ENCODE measurements around the gene SPIRE1.

Gene SPIRE1

GRCh38 chr18:12458771-12459170 is 199.1 kb downstream of the SPIRE1 start:
- Histone ChIP-seq H3K4me1 (ENCODE audit: control insufficient read depth, insufficient read depth, low read length) (no peaks in the 10 kb centered on the region), H3K36me3 (ENCODE audit: control insufficient read depth, insufficient read depth, low read length) (no peaks in the 10 kb centered on the region), H3K4me3 (ENCODE audit: insufficient read depth, low read depth, low read length) (no peak overlapping the region), H3K27me3 (ENCODE audit: control insufficient read depth, insufficient read depth, low read length, poor library complexity, severe bottlenecking) (no peaks in the 10 kb centered on the region), H3K9me3 (ENCODE audit: control insufficient read depth, low read length) (no peaks in the 10 kb centered on the region), H3K27ac (ENCODE audit: insufficient read depth, low read depth, low read length, poor library complexity, severe bottlenecking) (no peak overlapping the region)
- 86 to 89% methylated on average over 6 to 7 of the region's 7 CpGs for WGBS, 2 experiments

GRCh38 chr18:12456441-12456840 is 201.5 kb downstream of the SPIRE1 start:
- no peaks in the 10 kb centered on the region for H3K4me1 ChIP-seq (ENCODE audit: control insufficient read depth, insufficient read depth, low read length)
- no peaks in the 10 kb centered on the region for H3K9me3 ChIP-seq (ENCODE audit: control insufficient read depth, low read length)
- H3K36me3 ChIP-seq (ENCODE audit: control insufficient read depth, insufficient read depth, low read length) = no peaks in the 10 kb centered on the region
- WGBS, 2 experiments = 95 to 97% methylated on average over 3 of the region's 3 CpGs
- H3K27ac ChIP-seq (ENCODE audit: insufficient read depth, low read depth, low read length, poor library complexity, severe bottlenecking) = no peak overlapping the region
- no peaks in the 10 kb centered on the region for H3K27me3 ChIP-seq (ENCODE audit: control insufficient read depth, insufficient read depth, low read length, poor library complexity, severe bottlenecking)
- H3K4me3 ChIP-seq (ENCODE audit: insufficient read depth, low read depth, low read length) = no peak overlapping the region

- 84 to 89% methylated on average over 7 of the region's 7 CpGs for WGBS, 2 experiments
Measured at GRCh38 chr18:12455496-12455895, 202.4 kb downstream of the SPIRE1 start.

GRCh38 chr18:12452784-12453183 is 205.1 kb downstream of the SPIRE1 start:
- Histone ChIP-seq H3K36me3 (ENCODE audit: control insufficient read depth, insufficient read depth, low read length) (no peaks in the 10 kb centered on the region), H3K4me1 (ENCODE audit: control insufficient read depth, insufficient read depth, low read length) (no peaks in the 10 kb centered on the region)

More at GRCh38 chr18:12455496-12455895, 202.4 kb downstream of the SPIRE1 start:
- no peaks in the 10 kb centered on the region for H3K4me1 ChIP-seq (ENCODE audit: control insufficient read depth, insufficient read depth, low read length)
- H3K27me3 ChIP-seq (ENCODE audit: control insufficient read depth, insufficient read depth, low read length, poor library complexity, severe bottlenecking) = no peaks in the 10 kb centered on the region
- no peaks in the 10 kb centered on the region for H3K36me3 ChIP-seq (ENCODE audit: control insufficient read depth, insufficient read depth, low read length)
- H3K9me3 ChIP-seq (ENCODE audit: control insufficient read depth, low read length) = no peaks in the 10 kb centered on the region
- H3K4me3 ChIP-seq (ENCODE audit: insufficient read depth, low read depth, low read length) = no peak overlapping the region
- no peak overlapping the region for H3K27ac ChIP-seq (ENCODE audit: insufficient read depth, low read depth, low read length, poor library complexity, severe bottlenecking)

GRCh38 chr18:12451428-12451827 is 206.5 kb downstream of the SPIRE1 start:
- Histone ChIP-seq H3K4me1 (ENCODE audit: control insufficient read depth, insufficient read depth, low read length) (no peaks in the 10 kb centered on the region), H3K27ac (ENCODE audit: insufficient read depth, low read depth, low read length, poor library complexity, severe bottlenecking) (no peak overlapping the region), H3K9me3 (ENCODE audit: control insufficient read depth, low read length) (no peaks in the 10 kb centered on the region), H3K36me3 (ENCODE audit: control insufficient read depth, insufficient read depth, low read length) (no peaks in the 10 kb centered on the region), H3K4me3 (ENCODE audit: insufficient read depth, low read depth, low read length) (no peak overlapping the region), H3K27me3 (ENCODE audit: control insufficient read depth, insufficient read depth, low read length, poor library complexity, severe bottlenecking) (no peaks in the 10 kb centered on the region)
- 23 to 26% methylated on average over 4 of the region's 4 CpGs for WGBS, 2 experiments

More at GRCh38 chr18:12452784-12453183, 205.1 kb downstream of the SPIRE1 start:
- Histone ChIP-seq H3K9me3 (ENCODE audit: control insufficient read depth, low read length) (no peaks in the 10 kb centered on the region), H3K4me3 (ENCODE audit: insufficient read depth, low read depth, low read length) (no peak overlapping the region), H3K27me3 (ENCODE audit: control insufficient read depth, insufficient read depth, low read length, poor library complexity, severe bottlenecking) (no peaks in the 10 kb centered on the region), H3K27ac (ENCODE audit: insufficient read depth, low read depth, low read length, poor library complexity, severe bottlenecking) (no peak overlapping the region)
- WGBS, 2 experiments = 96 to 100% methylated on average over 1 to 2 of the region's 3 CpGs

- no peaks in the 10 kb centered on the region for H3K9me3 ChIP-seq (ENCODE audit: control insufficient read depth, low read length)
- H3K36me3 ChIP-seq (ENCODE audit: control insufficient read depth, insufficient read depth, low read length) = no peaks in the 10 kb centered on the region
- H3K4me3 ChIP-seq (ENCODE audit: insufficient read depth, low read depth, low read length) = no peak overlapping the region
- 94% methylated on average over 27 of the region's 27 CpGs for WGBS, 2 experiments
- no peaks in the 10 kb centered on the region for H3K27me3 ChIP-seq (ENCODE audit: control insufficient read depth, insufficient read depth, low read length, poor library complexity, severe bottlenecking)
- no peaks in the 10 kb centered on the region for H3K4me1 ChIP-seq (ENCODE audit: control insufficient read depth, insufficient read depth, low read length)
- H3K27ac ChIP-seq (ENCODE audit: insufficient read depth, low read depth, low read length, poor library complexity, severe bottlenecking) = no peak overlapping the region
Measured at GRCh38 chr18:12449051-12449785, 208.7 kb downstream of the SPIRE1 start.

- Histone ChIP-seq H3K9me3 (ENCODE audit: control insufficient read depth, low read length) (no peaks in the 10 kb centered on the region), H3K36me3 (ENCODE audit: control insufficient read depth, insufficient read depth, low read length) (no peaks in the 10 kb centered on the region), H3K4me1 (ENCODE audit: control insufficient read depth, insufficient read depth, low read length) (no peaks in the 10 kb centered on the region), H3K4me3 (ENCODE audit: insufficient read depth, low read depth, low read length) (no peak overlapping the region), H3K27ac (ENCODE audit: insufficient read depth, low read depth, low read length, poor library complexity, severe bottlenecking) (no peak overlapping the region), H3K27me3 (ENCODE audit: control insufficient read depth, insufficient read depth, low read length, poor library complexity, severe bottlenecking) (no peaks in the 10 kb centered on the region)
- WGBS, 2 experiments = 93 to 98% methylated on average over 4 of the region's 4 CpGs
Measured at GRCh38 chr18:12445554-12445953, 212.4 kb downstream of the SPIRE1 start.

- Histone ChIP-seq H3K4me1 (ENCODE audit: control insufficient read depth, insufficient read depth, low read length) (no peaks in the 10 kb centered on the region), H3K27me3 (ENCODE audit: control insufficient read depth, insufficient read depth, low read length, poor library complexity, severe bottlenecking) (no peaks in the 10 kb centered on the region), H3K4me3 (ENCODE audit: insufficient read depth, low read depth, low read length) (no peak overlapping the region), H3K27ac (ENCODE audit: insufficient read depth, low read depth, low read length, poor library complexity, severe bottlenecking) (no peak overlapping the region), H3K36me3 (ENCODE audit: control insufficient read depth, insufficient read depth, low read length) (no peaks in the 10 kb centered on the region), H3K9me3 (ENCODE audit: control insufficient read depth, low read length) (no peaks in the 10 kb centered on the region)
- WGBS, 2 experiments = 89 to 93% methylated on average over 3 of the region's 3 CpGs
Measured at GRCh38 chr18:12443551-12443950, 214.4 kb downstream of the SPIRE1 start.

- H3K36me3 ChIP-seq (ENCODE audit: control insufficient read depth, insufficient read depth, low read length) = no peaks in the 10 kb centered on the region
- WGBS, 2 experiments = 90% methylated on average over 1 of the region's 1 CpG; no CpG with 5 or more reads in 1 of the 2 experiments
Measured at GRCh38 chr18:12442946-12443345, 215.0 kb downstream of the SPIRE1 start.

GRCh38 chr18:12441475-12442034 is 216.4 kb downstream of the SPIRE1 start:
- Histone ChIP-seq H3K4me1 (ENCODE audit: control insufficient read depth, insufficient read depth, low read length) (no peaks in the 10 kb centered on the region), H3K27me3 (ENCODE audit: control insufficient read depth, insufficient read depth, low read length, poor library complexity, severe bottlenecking) (no peaks in the 10 kb centered on the region), H3K27ac (ENCODE audit: insufficient read depth, low read depth, low read length, poor library complexity, severe bottlenecking) (no peak overlapping the region), H3K4me3 (ENCODE audit: insufficient read depth, low read depth, low read length) (no peak overlapping the region), H3K36me3 (ENCODE audit: control insufficient read depth, insufficient read depth, low read length) (no peaks in the 10 kb centered on the region), H3K9me3 (ENCODE audit: control insufficient read depth, low read length) (no peaks in the 10 kb centered on the region)
- 94 to 96% methylated on average over 12 of the region's 12 CpGs for WGBS, 2 experiments

More at GRCh38 chr18:12442946-12443345, 215.0 kb downstream of the SPIRE1 start:
- no peaks in the 10 kb centered on the region for H3K9me3 ChIP-seq (ENCODE audit: control insufficient read depth, low read length)
- no peaks in the 10 kb centered on the region for H3K27me3 ChIP-seq (ENCODE audit: control insufficient read depth, insufficient read depth, low read length, poor library complexity, severe bottlenecking)
- H3K27ac ChIP-seq (ENCODE audit: insufficient read depth, low read depth, low read length, poor library complexity, severe bottlenecking) = no peak overlapping the region
- no peaks in the 10 kb centered on the region for H3K4me1 ChIP-seq (ENCODE audit: control insufficient read depth, insufficient read depth, low read length)
- H3K4me3 ChIP-seq (ENCODE audit: insufficient read depth, low read depth, low read length) = no peak overlapping the region

All from ectodermal cell (in vitro differentiated cells).